GM19239 (cell line): ENCODE results near the gene EXOC5.

Experiments
- DNase-seq: peaks from one replicate; pipeline ENCODE4 v3.0.0; 2011; ENCODE audit warnings: low spot score; ENCODE audit not compliant: insufficient read length
- FAIRE-seq: peaks from 2 replicates; lab custom pipeline; 2011; peaks lifted over from hg19 to GRCh38; lab: Jason Lieb, UNC

Gene EXOC5

GRCh38 chr14:57171363-57171762, 97.3 kb downstream of the EXOC5 start:
- FAIRE-seq: no peak
- DNase-seq: no peak

- DNase-seq: no peak
- no peak for FAIRE-seq
Measured at GRCh38 chr14:57169901-57170300, 98.8 kb downstream of the EXOC5 start.

GRCh38 chr14:57168138-57168679, 100.5 kb downstream of the EXOC5 start:
- FAIRE-seq (no peak), DNase-seq (no peak)

- FAIRE-seq (no peak), DNase-seq (no peak)
Measured at GRCh38 chr14:57161583-57162234, 107.0 kb downstream of the EXOC5 start.

- no peak for FAIRE-seq
Measured at GRCh38 chr14:57160333-57160732, 108.4 kb downstream of the EXOC5 start.

GRCh38 chr14:57153286-57153685, 115.4 kb downstream of the EXOC5 start:
- DNase-seq: no peak
- FAIRE-seq: no peak

More at GRCh38 chr14:57160333-57160732, 108.4 kb downstream of the EXOC5 start:
- DNase-seq: no peak
